HEK293T (cell line): ENCODE data around the gene CGRRF1.

Experiments used
- ARNT ChIP-seq: fragments of 450-650 bp; IDR thresholded peaks from 2 replicates; pipeline ENCODE4 v1.6.1; 2017; ENCODE audit warnings: mild to moderate bottlenecking
- BHLHE40 ChIP-seq: fragments of 450-650 bp; IDR thresholded peaks from 2 replicates; pipeline ENCODE4 v1.6.1; 2016; ENCODE audit warnings: mild to moderate bottlenecking, moderate library complexity, borderline replicate concordance
- ELF4 ChIP-seq: fragments of 450-650 bp; IDR thresholded peaks from 2 replicates; pipeline ENCODE4 v1.6.1; 2017; ENCODE audit warnings: antibody characterized with exemption
- L3MBTL2 ChIP-seq: fragments of 450-650 bp; conservative IDR thresholded peaks from 2 replicates; pipeline ENCODE4 v1.6.1; 2016; ENCODE audit warnings: mild to moderate bottlenecking
- PKNOX1 ChIP-seq: fragments of 450-650 bp; IDR thresholded peaks from 2 replicates; pipeline ENCODE4 v1.6.1; 2016
- SP1 ChIP-seq: fragments of 450-650 bp; IDR thresholded peaks from 2 replicates; pipeline ENCODE4 v1.6.1; 2017
- TARDBP ChIP-seq: fragments of 450-650 bp; IDR thresholded peaks from 2 replicates; pipeline ENCODE4 v1.6.1; 2016

DNA sequence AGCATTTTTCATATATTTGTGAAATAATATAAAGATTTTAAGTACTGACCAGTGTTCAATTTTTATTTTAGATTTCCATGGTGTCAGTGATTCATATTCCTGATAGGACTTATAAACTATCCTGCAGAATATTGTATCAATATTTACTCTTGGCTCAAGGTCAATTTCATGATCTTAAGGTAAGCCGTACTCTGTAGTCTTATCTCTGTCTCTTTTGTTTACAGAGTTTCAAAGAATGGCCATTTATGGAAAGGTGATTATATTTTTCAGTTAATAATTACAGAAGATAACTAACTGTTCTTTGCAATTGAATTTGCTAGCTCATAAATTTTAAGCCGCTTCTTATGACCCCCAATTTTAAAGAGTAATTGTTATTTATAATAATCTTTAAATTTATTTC, 27.9 kb downstream of the CGRRF1 start:
- TF ChIP-seq ELF4 (no peak), ARNT (no peak), L3MBTL2 (no peak), SP1 (no peak), TARDBP (no peak), PKNOX1 (no peak), BHLHE40 (no peak)
